Kidney epithelial cell (primary cell): ENCODE data around the gene NOL6. TPM values are rescaled to one million over a fixed set of nuclear protein-coding genes. Genes with fewer than 3 reads are reported as not detected.
A peak's percentile ranks its signal among the peaks of the same experiment; 100 is the strongest.

Experiments
- DNase-seq: peaks from one replicate; pipeline ENCODE4 v3.0.0-alpha.2; 2010; ENCODE audit warnings: low read depth
- H3K27me3 ChIP-seq: 2 replicates; pipeline ENCODE4 v1.6.0; 2011; ENCODE audit warnings: low read length; ENCODE audit not compliant: control insufficient read depth, insufficient read depth
- H3K36me3 ChIP-seq: 2 replicates; pipeline ENCODE4 v1.5.1; 2011; ENCODE audit warnings: low read length; ENCODE audit not compliant: control insufficient read depth, insufficient read depth
- H3K4me3 ChIP-seq: 2 replicates; pipeline ENCODE4 v1.5.1; 2011; ENCODE audit warnings: low read depth, mild to moderate bottlenecking, control low read depth, low read length
- CTCF ChIP-seq: IDR thresholded peaks from 2 replicates; pipeline ENCODE4 v1.5.1; 2011; ENCODE audit warnings: mild to moderate bottlenecking, moderate library complexity, low read length, control low read depth, inconsistent platforms; ENCODE audit not compliant: insufficient read depth, poor library complexity, severe bottlenecking
- total RNA-seq: library from RNA; depleted of rRNA; stranded (reverse); fragments of >200 nt; gene quantifications from 2 replicates; pipeline ENCODE4 v1.2.3, GENCODE V29; 2015

NOL6 gene
- total RNA-seq, 1 donor from 2014 or later, result 34.8 TPM

- Histone ChIP-seq H3K36me3 (no peaks in the 10 kb centered on the region), H3K27me3 (no peaks in the 10 kb centered on the region), H3K4me3 (peak overlapping the region; percentile 4)
- no peak for TF ChIP-seq CTCF
- no peak for DNase-seq
Observed at GRCh38 chr9:33447799-33448553, 25.7 kb downstream of the NOL6 start.

- TF ChIP-seq CTCF, result no peak
- peak within 1 kb of the TSS; percentile 12 for H3K4me3 ChIP-seq
- no peaks in the 10 kb centered on the region for H3K36me3 ChIP-seq
- peak; percentile 38 for DNase-seq
- H3K27me3 ChIP-seq, result no peaks in the 10 kb centered on the region
Observed at GRCh38 chr9:33446946-33447798, 26.6 kb downstream of the NOL6 start, which contains the start of gene AQP3. TSS of gene AQP3 (minus strand) at chr9:33447593. CDS start at chr9:33447530, 63 bp downstream.

GRCh38 chr9:33446240-33446945 lies 27.3 kb downstream of the NOL6 start:
- H3K27me3 ChIP-seq, result no peaks in the 10 kb centered on the region
- DNase-seq, result no peak
- H3K4me3 ChIP-seq, result no peak overlapping the region
- TF ChIP-seq CTCF, result no peak
- H3K36me3 ChIP-seq, result no peaks in the 10 kb centered on the region

GRCh38 chr9:33445389-33446239 lies 28.1 kb downstream of the NOL6 start:
- no peak for TF ChIP-seq CTCF
- DNase-seq, result no peak
- Histone ChIP-seq H3K4me3 (no peak overlapping the region), H3K36me3 (no peaks in the 10 kb centered on the region), H3K27me3 (no peaks in the 10 kb centered on the region)

- DNase-seq, result no peak
- no peak for TF ChIP-seq CTCF
- peaks cover 4% of the 10 kb centered on the region for H3K27me3 ChIP-seq
- no peaks in the 10 kb centered on the region for H3K36me3 ChIP-seq
- no peak overlapping the region for H3K4me3 ChIP-seq
Observed at GRCh38 chr9:33443464-33444154, 30.1 kb downstream of the NOL6 start.
